Measurements from ENCODE around the gene ENOSF1.

GRCh38 chr18:647304-647703 lies 65.1 kb downstream of the ENOSF1 start:
- no peak for TF ChIP-seq CTCF (IDR thresholded peaks at IDR 0.05)
- TF ChIP-seq POLR2A (IDR thresholded peaks at IDR 0.05) = no peak

Measured in Peyer's patch (tissue), 4 donors.